Measurements from ENCODE around the gene ASIC4.

Gene ASIC4

GRCh38 chr2:219572237-219573001, 58.1 kb downstream of the ASIC4 start, which contains the start of gene INHA:
Gene INHA (plus strand): TSS chr2:219572310. CDS start chr2:219572375, 65 bp downstream.
- DNase-seq (ENCODE audit: low read depth in 1 of 2, low spot score in 1 of 2), result no peak
- Histone ChIP-seq H3K27me3 (ENCODE audit: insufficient read depth, poor library complexity, severe bottlenecking) (peaks cover 9% of the 10 kb centered on the region), H3K4me3 (replicated peaks; ENCODE audit: insufficient read depth, low read length) (peak within 1 kb of the TSS; percentile 37), H3K27ac (replicated peaks) (no peak within 1 kb of the TSS)
- no peak for TF ChIP-seq CTCF (IDR thresholded peaks at IDR 0.05; ENCODE audit: insufficient read depth, low read length)
- TF ChIP-seq POLR2AphosphoS5 (IDR thresholded peaks at IDR 0.05; ENCODE audit: low read depth), result no peak
- TF ChIP-seq, protein P1, sequence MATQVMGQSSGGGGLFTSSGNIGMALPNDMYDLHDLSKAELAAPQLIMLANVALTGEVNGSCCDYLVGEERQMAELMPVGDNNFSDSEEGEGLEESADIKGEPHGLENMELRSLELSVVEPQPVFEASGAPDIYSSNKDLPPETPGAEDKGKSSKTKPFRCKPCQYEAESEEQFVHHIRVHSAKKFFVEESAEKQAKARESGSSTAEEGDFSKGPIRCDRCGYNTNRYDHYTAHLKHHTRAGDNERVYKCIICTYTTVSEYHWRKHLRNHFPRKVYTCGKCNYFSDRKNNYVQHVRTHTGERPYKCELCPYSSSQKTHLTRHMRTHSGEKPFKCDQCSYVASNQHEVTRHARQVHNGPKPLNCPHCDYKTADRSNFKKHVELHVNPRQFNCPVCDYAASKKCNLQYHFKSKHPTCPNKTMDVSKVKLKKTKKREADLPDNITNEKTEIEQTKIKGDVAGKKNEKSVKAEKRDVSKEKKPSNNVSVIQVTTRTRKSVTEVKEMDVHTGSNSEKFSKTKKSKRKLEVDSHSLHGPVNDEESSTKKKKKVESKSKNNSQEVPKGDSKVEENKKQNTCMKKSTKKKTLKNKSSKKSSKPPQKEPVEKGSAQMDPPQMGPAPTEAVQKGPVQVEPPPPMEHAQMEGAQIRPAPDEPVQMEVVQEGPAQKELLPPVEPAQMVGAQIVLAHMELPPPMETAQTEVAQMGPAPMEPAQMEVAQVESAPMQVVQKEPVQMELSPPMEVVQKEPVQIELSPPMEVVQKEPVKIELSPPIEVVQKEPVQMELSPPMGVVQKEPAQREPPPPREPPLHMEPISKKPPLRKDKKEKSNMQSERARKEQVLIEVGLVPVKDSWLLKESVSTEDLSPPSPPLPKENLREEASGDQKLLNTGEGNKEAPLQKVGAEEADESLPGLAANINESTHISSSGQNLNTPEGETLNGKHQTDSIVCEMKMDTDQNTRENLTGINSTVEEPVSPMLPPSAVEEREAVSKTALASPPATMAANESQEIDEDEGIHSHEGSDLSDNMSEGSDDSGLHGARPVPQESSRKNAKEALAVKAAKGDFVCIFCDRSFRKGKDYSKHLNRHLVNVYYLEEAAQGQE (IDR thresholded peaks at IDR 0.05; ENCODE audit: insufficient replicate concordance, low read depth), result no peak
- TF ChIP-seq GABPA (IDR thresholded peaks at IDR 0.05; ENCODE audit: low read depth), result no peak
- TF ChIP-seq SPI1 (IDR thresholded peaks at IDR 0.05; ENCODE audit: borderline replicate concordance, low read depth), result no peak

- peaks cover 9% of the 10 kb centered on the region for H3K27me3 ChIP-seq (ENCODE audit: insufficient read depth, poor library complexity, severe bottlenecking)
- TF ChIP-seq CTCF (IDR thresholded peaks at IDR 0.05; ENCODE audit: insufficient read depth, low read length), result no peak
- no peak for TF ChIP-seq SPI1 (IDR thresholded peaks at IDR 0.05; ENCODE audit: borderline replicate concordance, low read depth)
- no peak for TF ChIP-seq GABPA (IDR thresholded peaks at IDR 0.05; ENCODE audit: low read depth)
- TF ChIP-seq, protein P1 (IDR thresholded peaks at IDR 0.05; ENCODE audit: insufficient replicate concordance, low read depth), result no peak
- no peak for TF ChIP-seq POLR2AphosphoS5 (IDR thresholded peaks at IDR 0.05; ENCODE audit: low read depth)
- H3K27ac ChIP-seq (replicated peaks), result no peak overlapping the region
- no peak for DNase-seq (ENCODE audit: low read depth in 1 of 2, low spot score in 1 of 2)
- H3K4me3 ChIP-seq (replicated peaks; ENCODE audit: insufficient read depth, low read length), result no peak overlapping the region
These were observed 58.9 kb downstream of the ASIC4 start for GRCh38 chr2:219573166-219573565.

- H3K27ac ChIP-seq (replicated peaks), result no peak overlapping the region
- DNase-seq (ENCODE audit: low read depth in 1 of 2, low spot score in 1 of 2), result no peak
- no peak overlapping the region for H3K4me3 ChIP-seq (replicated peaks; ENCODE audit: insufficient read depth, low read length)
- TF ChIP-seq SPI1 (IDR thresholded peaks at IDR 0.05; ENCODE audit: borderline replicate concordance, low read depth) (no peak), CTCF (IDR thresholded peaks at IDR 0.05; ENCODE audit: insufficient read depth, low read length) (no peak), GABPA (IDR thresholded peaks at IDR 0.05; ENCODE audit: low read depth) (no peak), POLR2AphosphoS5 (IDR thresholded peaks at IDR 0.05; ENCODE audit: low read depth) (no peak)
- TF ChIP-seq, protein P1 (IDR thresholded peaks at IDR 0.05; ENCODE audit: insufficient replicate concordance, low read depth), result no peak
- peaks cover 6% of the 10 kb centered on the region for H3K27me3 ChIP-seq (ENCODE audit: insufficient read depth, poor library complexity, severe bottlenecking)
These were observed 60.4 kb downstream of the ASIC4 start for GRCh38 chr2:219574484-219575311.

All from HL-60 (cell line).